Activated CD8-positive, alpha-beta memory T cell treated with anti-CD3 and anti-CD28 coated beads for 4 hours (primary cell): Measurements from ENCODE around the gene EYA4.

Source experiments
- DNase-seq, 2 donors: peaks; one replicate each; pipeline ENCODE4 v3.0.0-alpha.2; 2020; ENCODE audit warnings: low read depth in 2 of 2

The EYA4 gene, protein sequence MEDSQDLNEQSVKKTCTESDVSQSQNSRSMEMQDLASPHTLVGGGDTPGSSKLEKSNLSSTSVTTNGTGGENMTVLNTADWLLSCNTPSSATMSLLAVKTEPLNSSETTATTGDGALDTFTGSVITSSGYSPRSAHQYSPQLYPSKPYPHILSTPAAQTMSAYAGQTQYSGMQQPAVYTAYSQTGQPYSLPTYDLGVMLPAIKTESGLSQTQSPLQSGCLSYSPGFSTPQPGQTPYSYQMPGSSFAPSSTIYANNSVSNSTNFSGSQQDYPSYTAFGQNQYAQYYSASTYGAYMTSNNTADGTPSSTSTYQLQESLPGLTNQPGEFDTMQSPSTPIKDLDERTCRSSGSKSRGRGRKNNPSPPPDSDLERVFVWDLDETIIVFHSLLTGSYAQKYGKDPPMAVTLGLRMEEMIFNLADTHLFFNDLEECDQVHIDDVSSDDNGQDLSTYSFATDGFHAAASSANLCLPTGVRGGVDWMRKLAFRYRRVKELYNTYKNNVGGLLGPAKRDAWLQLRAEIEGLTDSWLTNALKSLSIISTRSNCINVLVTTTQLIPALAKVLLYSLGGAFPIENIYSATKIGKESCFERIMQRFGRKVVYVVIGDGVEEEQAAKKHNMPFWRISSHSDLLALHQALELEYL

DNA sequence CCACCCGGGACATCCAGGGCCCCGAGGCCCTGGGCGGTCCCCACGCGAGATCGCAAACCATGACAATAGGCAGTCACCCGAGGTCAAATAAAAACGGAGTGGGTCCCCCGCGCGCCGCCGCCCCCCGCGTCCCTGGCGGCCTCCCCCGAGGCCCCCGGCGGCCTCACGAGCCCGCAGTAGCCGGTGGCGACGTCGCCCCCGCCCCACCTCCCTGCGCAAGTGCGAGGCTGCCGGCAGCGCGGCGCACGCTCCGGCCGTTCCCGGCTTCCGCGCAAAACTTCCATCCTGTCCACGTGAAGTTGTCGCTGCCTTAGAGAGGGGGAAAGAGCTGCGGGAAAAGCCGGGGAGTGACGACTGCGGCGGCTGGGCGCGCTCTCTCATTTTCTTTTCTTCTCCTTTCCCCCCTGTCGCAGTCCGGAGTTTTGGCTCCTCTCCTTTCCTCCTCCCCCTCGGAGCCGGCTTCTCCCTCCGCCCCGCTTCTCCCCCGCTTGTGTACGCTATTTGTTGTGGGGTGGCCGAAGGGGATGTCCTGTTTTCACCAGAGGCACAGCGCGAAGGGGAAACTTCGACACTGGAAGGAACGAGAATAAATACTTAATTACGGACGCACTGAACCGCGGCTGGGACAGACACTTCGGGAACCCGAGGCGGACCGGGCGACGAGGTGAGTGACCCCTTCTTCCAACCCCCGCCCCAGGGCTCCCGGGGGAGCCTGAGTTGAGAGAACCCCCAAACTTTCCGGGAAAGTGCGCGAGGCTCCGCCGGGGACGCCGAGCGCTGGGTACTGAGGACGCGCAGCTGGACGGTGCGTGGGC lies at the start of gene EYA4:
TSS of gene EYA4 (plus strand) at position 272 of the 815 bp plus-strand sequence. CDS start 33,424 bp downstream, outside the sequence.
- no peak for DNase-seq

DNA sequence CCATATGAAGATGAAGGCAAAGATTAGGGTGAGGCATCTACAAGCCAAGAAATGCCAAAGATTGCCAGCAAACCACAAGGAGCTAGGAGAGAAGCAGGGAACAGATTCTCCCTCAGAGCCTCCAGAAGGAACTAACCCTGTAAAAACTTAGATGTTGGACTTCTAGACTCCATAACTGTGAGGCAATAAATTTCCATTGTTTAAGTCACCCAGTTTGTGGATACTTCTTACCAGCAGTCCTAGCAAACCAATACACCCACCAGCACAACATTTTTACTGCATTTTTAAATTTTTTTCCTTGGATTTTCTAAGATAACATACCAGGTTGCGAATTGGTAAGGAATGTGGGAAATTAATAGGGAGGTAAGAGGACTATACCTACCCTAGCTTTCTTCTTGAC lies 47.8 kb upstream of the EYA4 start:
- no peak for DNase-seq

DNA sequence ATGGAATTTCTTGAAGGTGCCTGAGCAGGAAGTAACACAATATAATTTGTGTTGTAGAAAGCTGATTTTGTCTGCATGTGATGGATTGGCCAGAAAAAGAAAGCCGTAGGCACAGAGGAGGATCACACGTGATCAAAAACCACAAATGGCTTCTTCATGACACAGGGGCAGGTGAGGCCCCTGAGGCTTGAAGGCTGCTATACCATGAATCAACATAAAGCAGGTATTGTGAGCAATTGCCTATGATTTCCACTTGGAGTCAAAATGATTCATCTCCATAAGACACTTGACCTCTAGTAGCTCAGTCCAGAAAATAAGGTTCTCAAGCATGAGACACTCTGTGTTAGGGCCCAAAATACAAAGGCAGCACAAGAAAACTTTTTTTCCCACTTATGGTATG lies 42.4 kb upstream of the EYA4 start:
- no peak for DNase-seq

DNA sequence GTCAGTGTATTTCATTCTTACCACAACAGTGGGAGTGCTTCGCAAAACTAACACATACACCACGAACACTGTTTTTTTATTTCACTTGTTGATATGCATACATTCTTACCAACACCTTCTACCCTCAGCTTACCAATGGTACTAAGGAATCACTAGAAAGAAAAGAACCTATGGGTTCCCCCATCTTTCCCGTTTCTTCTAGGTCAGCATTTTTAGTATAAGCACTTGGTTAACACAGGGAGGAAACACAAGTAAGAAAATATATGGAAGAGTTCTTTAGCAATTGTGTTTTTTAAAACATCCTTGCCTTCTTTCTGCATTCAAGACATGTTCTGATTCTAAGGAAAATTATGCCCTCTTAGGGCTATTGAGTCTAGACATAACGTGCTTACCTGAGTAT lies 39.9 kb upstream of the EYA4 start:
- DNase-seq = no peak

DNA sequence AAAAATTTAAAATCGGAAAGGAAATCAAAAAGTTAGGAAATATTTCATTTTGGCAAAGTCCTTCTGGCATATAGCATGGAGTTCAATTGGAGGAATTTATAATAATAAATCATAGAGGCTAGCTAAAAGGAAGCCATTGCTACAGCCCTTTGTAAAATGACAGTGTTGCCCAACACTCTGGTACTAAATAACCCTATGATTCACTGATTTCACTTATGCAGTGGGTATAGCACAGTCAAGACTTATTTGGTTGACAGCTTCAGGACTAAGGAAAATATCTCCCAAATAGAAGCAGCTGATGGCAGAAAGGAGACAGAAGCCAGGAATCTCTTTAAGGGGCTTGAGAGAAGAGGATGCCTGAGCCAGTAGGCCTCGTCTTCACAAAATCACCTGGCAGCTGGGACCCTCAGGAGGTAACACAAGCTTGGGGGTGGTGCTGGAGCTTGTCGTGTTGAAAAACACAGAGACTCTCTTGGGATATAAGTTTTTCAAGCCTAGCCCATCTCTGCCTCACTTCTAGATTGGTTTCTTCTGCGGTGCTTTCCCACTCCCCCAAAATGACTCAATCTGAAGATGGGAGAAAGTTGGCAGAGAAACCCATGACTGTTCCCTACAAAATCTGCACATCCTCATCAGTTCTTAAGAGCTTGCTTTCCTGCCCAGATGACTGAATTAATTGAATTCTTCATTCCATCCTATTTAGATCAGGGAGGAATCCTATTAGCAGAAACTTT lies 38.4 kb upstream of the EYA4 start:
- no peak for DNase-seq

DNA sequence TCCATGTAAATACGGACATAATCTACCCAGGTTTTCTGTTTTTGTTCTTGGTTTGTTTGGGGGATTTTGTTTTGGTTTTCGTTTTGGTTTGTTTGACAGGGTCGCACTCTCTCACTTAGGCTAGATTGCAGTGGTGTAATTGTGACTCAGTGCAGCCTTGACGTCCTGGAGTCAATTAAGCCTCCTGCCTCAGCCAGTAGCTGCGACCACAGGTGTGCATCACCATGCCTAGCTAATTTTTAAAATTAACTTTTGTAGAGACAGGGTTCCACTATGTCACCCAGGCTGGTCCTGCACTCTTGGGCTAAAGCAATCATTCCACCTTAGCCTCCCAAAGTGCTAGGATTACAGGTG lies 37.8 kb upstream of the EYA4 start:
- no peak for DNase-seq

DNA sequence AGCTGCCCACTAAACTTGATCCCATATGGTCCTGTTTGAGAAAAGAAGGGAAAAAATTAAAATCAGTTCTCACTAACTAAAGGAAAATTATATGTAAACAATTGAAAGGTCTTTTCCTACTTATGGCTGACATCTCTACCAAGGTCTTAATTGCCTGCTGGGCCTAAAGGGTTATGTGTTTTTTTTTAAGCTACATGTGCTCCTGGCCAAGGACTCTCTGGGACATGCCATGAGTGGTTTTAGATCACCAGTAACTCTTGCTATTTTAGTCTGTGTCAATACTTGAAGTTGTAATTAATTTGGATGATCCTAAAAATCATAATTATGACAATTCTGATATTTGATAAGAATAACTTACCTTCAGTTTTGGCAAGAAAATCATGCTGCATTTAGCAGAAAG lies 35.9 kb upstream of the EYA4 start:
- DNase-seq = no peak

DNA sequence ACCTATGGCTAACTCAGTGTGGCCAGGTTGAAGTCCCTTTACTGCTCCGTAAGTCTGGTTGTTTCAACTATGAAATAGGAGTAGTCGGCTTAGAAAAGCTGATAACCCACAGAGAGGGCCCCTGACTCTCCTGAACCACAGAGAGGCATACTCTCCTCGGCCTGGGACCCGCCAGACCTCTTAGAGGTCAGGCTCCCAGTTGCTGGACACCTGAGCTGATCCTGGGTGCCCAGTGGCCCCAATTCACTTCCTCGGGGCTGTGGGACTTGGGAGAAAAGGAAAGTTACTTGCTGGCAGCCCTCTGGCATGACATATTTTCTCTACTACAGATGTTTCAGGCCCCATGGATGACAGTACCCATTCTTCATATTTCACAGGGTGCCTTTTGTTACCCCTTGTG lies 34.2 kb upstream of the EYA4 start:
- DNase-seq = no peak

DNA sequence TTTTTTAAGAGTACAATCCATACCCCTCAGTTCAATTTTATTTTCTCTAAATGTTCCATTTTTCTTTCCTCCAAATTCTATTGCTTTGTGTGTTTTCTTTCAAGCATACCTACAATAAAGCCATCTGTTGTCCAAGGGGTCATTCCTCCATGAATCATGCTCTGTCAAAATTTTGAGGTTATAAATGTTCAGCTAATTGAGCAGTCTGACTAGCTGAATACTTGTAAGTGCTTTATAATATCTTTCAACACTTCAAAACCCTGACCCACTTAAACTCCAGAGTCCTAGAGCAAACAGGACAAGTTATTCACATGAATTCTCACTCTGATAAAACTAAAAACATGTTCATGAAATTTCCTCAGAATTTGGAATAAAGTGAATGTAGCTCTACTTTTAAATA lies 33.4 kb upstream of the EYA4 start:
- no peak for DNase-seq

DNA sequence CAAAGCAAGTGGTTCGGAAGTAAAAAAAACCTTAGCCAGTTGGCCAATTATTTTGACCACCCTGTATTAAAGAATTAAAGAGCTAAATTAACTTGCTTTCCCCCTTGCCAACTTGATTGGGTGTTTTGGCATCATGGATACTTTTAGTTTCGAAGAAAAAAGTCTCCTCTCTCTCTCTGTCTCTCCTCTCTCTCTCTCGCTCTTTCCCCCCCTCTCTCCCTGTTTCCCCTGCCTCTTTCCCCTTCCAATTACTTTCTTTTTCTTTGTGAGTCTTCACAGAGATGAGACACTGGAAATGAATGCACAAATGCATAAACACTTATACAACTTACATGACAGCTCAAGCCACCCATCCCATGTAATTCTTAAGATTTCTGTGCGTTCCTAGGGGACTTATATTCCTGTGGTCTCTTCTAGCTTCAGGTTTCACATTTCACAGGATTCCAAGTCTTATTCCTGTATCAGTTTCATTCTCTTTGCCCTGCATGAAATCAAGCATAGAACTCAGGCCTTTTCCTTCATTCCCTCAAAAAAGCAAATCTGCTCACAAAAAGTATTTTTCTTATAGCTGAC lies 32.9 kb upstream of the EYA4 start:
- DNase-seq = no peak

DNA sequence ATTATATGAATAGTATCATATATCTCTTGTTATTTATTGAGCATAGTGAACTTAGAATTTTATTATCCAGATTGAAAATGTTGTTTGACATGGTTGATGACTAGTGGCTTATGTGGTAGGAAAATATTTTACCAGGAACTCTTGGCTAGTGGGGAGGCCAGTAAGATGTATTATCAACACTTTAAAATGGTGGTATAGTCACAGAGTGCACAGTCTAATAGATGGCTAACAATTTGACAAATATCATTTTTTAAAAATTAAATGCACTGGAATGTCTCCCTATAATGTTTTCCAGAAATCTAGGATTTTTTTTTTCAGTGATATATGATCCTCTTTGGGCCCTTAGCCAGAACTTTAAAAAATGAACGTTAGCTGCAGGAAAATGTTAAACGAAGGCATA lies 26.9 kb upstream of the EYA4 start:
- no peak for DNase-seq

DNA sequence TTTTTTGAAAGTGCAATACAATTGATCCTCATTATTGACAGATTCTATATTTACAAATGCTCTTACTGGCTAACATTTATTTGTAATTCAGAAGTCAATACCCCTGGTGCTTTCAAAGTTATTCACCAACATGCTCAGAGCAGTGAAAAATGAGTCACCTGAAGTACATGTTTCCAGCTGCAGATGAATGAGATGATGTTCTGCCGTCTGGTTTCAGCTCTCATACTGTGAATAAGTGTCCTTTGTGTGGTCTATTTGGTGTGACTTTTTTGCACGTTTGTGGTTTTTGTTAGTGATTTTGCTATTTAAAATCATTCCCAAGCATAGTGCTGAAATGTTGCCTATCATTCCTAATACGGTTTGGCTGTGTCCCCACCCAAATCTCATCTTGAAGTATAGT lies 22.3 kb upstream of the EYA4 start:
- DNase-seq = no peak

DNA sequence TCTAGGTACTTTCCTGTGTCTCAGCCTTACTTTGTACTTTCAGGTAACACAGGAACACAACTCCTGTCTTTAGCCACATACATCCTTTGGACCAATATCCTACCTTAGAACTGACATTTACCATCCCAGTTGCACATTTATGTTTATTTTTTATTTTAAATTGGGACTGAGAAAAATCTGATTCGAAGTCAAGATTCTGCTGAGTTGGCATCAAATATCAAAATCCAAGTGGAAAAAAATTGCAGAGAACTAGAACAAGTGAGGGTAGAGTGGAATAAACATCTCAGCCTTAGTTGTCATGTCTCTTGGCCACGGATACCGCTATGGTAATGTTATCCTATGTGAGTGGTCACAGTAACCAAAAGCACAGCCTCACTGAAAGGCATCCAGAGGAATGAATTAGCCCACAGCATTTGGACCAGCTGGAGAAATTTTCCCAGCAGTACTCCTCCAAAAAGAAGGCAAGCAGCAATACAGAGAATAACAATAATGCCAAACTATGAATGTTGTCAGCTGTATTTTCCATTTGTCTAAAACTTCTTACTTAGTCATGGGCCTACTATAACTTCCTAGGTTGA lies 17.6 kb upstream of the EYA4 start:
- no peak for DNase-seq

DNA sequence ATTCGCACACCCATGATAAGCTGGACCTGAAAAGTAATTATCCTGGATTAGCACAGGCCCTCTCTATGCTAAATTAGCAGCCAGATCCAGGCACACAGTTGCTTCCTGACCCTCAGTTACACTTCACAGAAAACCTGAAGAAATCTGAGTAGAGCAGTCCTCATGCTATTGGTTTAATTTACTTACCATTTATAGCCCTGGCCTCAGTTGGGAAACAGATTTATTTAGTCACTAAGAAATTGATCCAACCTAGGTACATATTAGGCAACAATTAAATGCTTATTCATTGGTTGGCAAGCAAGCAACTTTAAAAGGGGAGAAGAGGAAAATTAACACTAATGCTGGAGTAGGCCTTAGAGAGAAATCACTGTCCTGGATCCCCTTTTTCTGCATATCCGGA lies 15.6 kb upstream of the EYA4 start:
- DNase-seq = no peak

DNA sequence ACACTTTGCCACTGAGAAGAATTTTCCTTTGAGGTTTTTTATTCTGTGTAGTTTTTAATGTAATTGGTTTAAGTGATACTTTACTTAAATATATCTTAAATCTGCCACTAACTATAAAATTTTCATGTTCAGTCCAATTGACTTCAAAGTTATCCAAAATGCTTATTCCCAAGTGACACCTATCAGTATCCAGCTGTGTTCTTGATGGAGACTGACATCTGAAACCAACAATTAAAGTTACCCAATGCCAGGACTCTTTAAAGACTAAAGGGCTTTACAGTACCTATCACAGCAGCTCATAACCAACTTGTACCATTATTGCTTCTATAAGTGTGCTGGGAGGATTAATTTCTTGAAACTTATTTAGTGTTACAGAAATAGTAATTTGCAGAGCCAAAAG lies 13.8 kb upstream of the EYA4 start:
- DNase-seq = no peak

DNA sequence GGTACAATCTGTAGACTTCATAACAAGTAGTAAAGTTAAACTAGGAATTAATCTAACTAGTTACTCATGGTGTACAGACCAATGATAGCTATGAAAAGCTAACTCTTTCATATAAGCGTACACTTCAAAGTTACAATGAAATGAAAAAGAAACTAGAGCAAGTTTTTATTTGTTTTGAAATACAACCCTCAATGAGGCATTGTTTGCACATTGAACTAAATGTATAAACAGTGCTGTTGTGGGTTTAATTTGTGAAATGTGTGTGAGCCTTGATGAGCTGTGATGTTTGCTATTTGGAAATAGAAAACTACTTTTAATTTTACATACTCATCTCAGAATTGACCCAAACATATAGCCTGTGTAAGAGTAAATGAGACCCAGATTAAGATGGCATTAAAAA lies 11.1 kb upstream of the EYA4 start:
- no peak for DNase-seq

DNA sequence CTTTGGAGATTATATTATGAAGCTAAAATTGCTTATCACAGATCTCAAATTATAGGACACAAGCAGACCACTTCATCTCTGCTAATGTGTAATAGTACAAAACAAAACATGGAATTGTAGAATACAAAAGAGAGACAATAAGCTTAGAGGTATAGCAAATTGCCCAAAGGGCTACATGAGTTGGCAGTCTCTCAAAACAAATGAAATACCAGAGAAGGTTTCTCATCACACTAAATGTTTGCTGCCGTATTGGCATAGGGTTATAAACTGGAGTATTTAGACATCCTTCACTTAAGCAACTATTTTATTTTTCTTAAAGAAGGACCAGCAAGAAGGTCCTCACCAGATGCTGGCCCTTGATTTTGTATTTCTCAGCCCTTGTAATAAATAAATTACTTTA lies 5.9 kb upstream of the EYA4 start:
- no peak for DNase-seq

DNA sequence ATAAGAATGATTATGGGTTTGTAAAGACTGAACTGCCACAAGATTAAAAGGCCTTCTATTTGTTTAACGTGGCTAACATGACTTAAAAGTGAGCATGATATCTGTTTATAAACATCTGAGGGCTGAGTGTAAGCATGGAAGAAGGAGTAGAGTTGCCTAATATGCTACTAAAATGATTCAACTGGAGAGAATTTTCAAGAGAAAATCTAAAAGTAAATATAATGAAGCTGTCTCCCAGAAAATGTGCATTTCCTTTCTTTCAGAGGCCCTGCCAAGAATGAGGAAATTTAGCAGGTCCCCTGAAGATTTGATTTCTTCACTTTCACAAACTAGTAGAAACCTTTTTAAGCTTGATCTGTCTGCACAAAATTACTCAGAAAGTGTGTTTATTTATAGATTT lies 4.2 kb upstream of the EYA4 start:
- DNase-seq = no peak

DNA sequence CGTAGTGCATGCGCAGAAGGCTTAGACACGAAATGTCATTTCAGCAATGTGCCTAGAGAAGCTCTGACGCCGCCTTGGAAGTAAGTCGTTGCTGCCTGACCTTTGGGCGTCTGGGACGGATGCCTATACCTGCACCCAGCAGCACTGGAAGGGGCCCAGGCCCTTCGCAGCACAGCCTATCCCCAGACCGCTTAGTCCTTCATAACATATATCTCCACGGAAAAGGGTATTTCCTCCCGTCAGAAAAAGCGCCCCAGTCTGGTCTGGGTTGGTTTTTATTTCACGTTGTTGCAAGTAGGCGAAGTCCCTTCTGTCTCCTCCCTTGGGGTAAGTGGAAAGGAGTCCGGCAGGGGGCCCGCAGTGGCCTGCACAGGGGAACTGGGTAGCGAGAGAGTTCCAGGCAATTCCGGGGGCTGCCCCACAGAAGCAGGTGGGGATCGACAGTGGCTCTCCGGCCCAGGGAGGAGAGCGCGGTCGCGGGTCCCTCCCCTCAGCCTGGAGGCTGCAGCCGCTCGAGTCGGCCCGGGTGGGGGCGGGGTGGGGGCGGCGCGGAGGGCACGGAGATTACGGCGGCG lies 559 bp upstream of the EYA4 start:
- DNase-seq = no peak

DNA sequence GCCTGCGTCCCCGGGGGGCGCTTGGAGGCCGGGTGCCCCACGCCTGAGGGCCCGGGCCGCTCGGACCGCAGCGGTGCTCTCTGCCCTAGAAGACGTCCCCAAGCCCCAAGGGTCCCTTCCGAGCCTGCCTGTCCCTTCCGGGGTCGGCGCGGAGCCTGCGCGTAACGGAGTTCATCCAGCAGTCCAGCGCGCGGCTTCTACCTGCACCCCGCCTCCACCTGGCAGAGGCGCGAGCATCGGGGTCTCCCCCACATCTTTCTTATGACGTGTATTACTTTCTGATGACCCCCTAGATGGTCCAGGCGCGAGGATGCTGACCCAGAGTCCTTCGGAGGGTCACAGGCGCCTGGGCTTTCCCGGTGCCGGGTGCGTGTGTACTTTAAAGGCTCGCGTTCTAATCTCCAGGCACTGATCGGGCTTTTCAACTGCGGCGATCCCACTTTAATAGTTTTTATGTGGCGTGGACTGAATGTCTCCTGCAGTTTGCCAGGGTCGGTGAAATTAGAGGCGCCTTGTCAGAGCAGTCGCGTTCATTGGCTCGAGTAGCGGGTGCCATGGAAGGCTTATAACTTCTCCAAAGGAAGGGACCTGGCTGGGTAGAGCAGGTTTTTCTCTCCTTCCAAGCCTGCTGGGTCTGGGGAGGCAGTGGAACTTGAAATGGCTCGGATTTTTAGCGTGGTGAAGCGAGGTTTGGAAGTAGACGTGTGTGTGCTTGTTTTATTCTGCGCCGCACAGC lies 912 bp downstream of the EYA4 start:
- DNase-seq = no peak
